ENCODE measurements around the gene ZNF664. TPM values are rescaled to one million over a fixed set of nuclear protein-coding genes. Genes with fewer than 3 reads are reported as not detected.

The ZNF664 gene
- total and polyA plus RNA-seq, 2 of the 4 experiments (the other 2 are of a cell fraction), result 29.9 to 32.6 TPM

GRCh38 chr12:124002654-124003053 is 29.6 kb downstream of the ZNF664 start:
- no TSS peak for BruUV-seq (replicated peaks)
- no peak for ATAC-seq (ENCODE audit: low read depth)
- H4K5ac ChIP-seq (ENCODE audit: low read depth, low read length), result no peak overlapping the region

More at GRCh38 chr12:124002654-124003053, 29.6 kb downstream of the ZNF664 start:
- H3K4me2 ChIP-seq (ENCODE audit: low read depth, low read length), result no peak overlapping the region
- peaks cover 30% of the 10 kb centered on the region for H3K4me1 ChIP-seq (ENCODE audit: control insufficient read depth, insufficient read depth, low read length)
- no peak overlapping the region for H4K91ac ChIP-seq (ENCODE audit: insufficient read depth, low read depth, low read length)
- intact Hi-C loops (cut with micrococcal nuclease) (no loop called here), in situ Hi-C loops (cut with MboI; ENCODE audit: low sequenced_read_pairs) (no loop called here), dilution Hi-C loops (cut with HindIII; ENCODE audit: low sequenced_read_pairs, unreplicated experiment) (no loop called here)
- TF ChIP-seq RCOR1 (IDR thresholded peaks at IDR 0.05; ENCODE audit: insufficient replicate concordance, low read length), result no peak
- TF ChIP-seq FOS (IDR thresholded peaks at IDR 0.05; ENCODE audit: low read depth, low read length), result no peak
- no peak for TF ChIP-seq RFX5 (IDR thresholded peaks at IDR 0.05; ENCODE audit: low read depth, low read length)
- TF ChIP-seq MAFK (IDR thresholded peaks at IDR 0.05; ENCODE audit: low read depth, low read length), result no peak
- TF ChIP-seq MAZ (IDR thresholded peaks at IDR 0.05; ENCODE audit: borderline replicate concordance, low read depth, low read length), result no peak
- no peak for TF ChIP-seq MXI1 (IDR thresholded peaks at IDR 0.05; ENCODE audit: borderline replicate concordance, low read depth, low read length)
- no peak for TF ChIP-seq BHLHE40 (IDR thresholded peaks at IDR 0.05; ENCODE audit: low read depth, low read length)
- no peak for TF ChIP-seq CHD1 (IDR thresholded peaks at IDR 0.05; ENCODE audit: low read depth, low read length)
- TF ChIP-seq USF2 (IDR thresholded peaks at IDR 0.05; ENCODE audit: low read depth, low read length), result no peak
- TF ChIP-seq CTCF (conservative IDR thresholded peaks at IDR 0.05; ENCODE audit: low read depth, low read length), result no peak
- TF ChIP-seq NFE2L2 (IDR thresholded peaks at IDR 0.05; ENCODE audit: low read depth, low read length), result no peak
- TF ChIP-seq ELK1 (IDR thresholded peaks at IDR 0.05; ENCODE audit: borderline replicate concordance, low read depth, low read length), result no peak
- no peak for TF ChIP-seq CEBPB (IDR thresholded peaks at IDR 0.05; ENCODE audit: low read depth, low read length)
- TF ChIP-seq SMC3 (IDR thresholded peaks at IDR 0.05; ENCODE audit: low read depth, low read length), result no peak
- TF ChIP-seq RAD21 (IDR thresholded peaks at IDR 0.05; ENCODE audit: low read length), result no peak
- no peak for TF ChIP-seq POLR2A (IDR thresholded peaks at IDR 0.05; ENCODE audit: low read depth, low read length)
- POLR2A ChIA-PET (ENCODE audit: unreplicated experiment), result no interaction called here
- no peak overlapping the region for H3K18ac ChIP-seq (ENCODE audit: low read depth, low read length)
- H4K8ac ChIP-seq (ENCODE audit: low read depth in 2 of 2, low read length in 2 of 2), result no peak overlapping the region
- H4K20me1 ChIP-seq (ENCODE audit: insufficient read depth, low read length), result peaks cover 16% of the 10 kb centered on the region; the same call in 1 of the 2 replicates
- H3K9me3 ChIP-seq (ENCODE audit: control insufficient read depth, insufficient read depth, low read length), result no peaks in the 10 kb centered on the region
- H3K23ac ChIP-seq (ENCODE audit: low read depth, low read length), result 0 out of 2 replicates have a peak overlapping the region, but pooled peaks have one; percentile 16
- no peak overlapping the region for H3K4me3 ChIP-seq (ENCODE audit: insufficient read depth, low read depth, low read length)
- H3K79me1 ChIP-seq (ENCODE audit: low read depth in 1 of 2, low read length in 2 of 2), result peaks cover 48 to 78% of the 10 kb centered on the region in 2 experiments
- CTCF ChIA-PET, result no interaction called here
- no peaks in the 10 kb centered on the region for H3K27me3 ChIP-seq (ENCODE audit: control insufficient read depth, insufficient read depth, low read length)
- H3K27ac ChIP-seq (ENCODE audit: insufficient read depth, low read length), result no peak overlapping the region
- H3K9ac ChIP-seq (ENCODE audit: low read depth, low read length), result no peak overlapping the region
- H2BK20ac ChIP-seq (ENCODE audit: low read depth, low read length), result no peak overlapping the region
- no peak overlapping the region for H2BK5ac ChIP-seq (ENCODE audit: low read depth, low read length, poor library complexity, severe bottlenecking)
- no peak overlapping the region for H2AK9ac ChIP-seq (replicated peaks; ENCODE audit: low read depth, low read length, poor library complexity)
- H2AK5ac ChIP-seq (ENCODE audit: low read depth, low read length), result no peak overlapping the region; the same call in 1 of the 2 replicates
- no peak overlapping the region for H2BK15ac ChIP-seq (ENCODE audit: low read depth, low read length)
- H3K36me3 ChIP-seq (ENCODE audit: control insufficient read depth, insufficient read depth, low read length), result peaks cover 8% of the 10 kb centered on the region; the same call in 1 of the 2 replicates
- no peak overlapping the region for H2BK120ac ChIP-seq (ENCODE audit: low read depth, low read length)
- DNase-seq, result no peak
- H2AFZ ChIP-seq (replicated peaks; ENCODE audit: low read length, poor library complexity), result no peak overlapping the region
- no peak overlapping the region for H3K14ac ChIP-seq (replicated peaks; ENCODE audit: low read depth, low read length)
- 0 out of 2 replicates have a peak overlapping the region, but pooled peaks have one; percentile 17 for H3K4ac ChIP-seq (ENCODE audit: low read depth, low read length)
- H3K9me1 ChIP-seq (ENCODE audit: insufficient read depth, low read length), result peaks cover 29% of the 10 kb centered on the region
- no peak overlapping the region for H3K56ac ChIP-seq (ENCODE audit: extremely low read depth, insufficient read depth, low read length)
- 72% methylated on average over 2 of the region's 2 CpGs; no CpG with 5 or more reads in 1 of the 2 experiments for WGBS, 2 experiments (ENCODE audit: extremely low coverage in 2 of 2, insufficient read length in 1 of 2)

All from IMR-90 (cell line).